H1 (cell line): ENCODE data around the gene SMC3. TPM values are rescaled to one million over a fixed set of nuclear protein-coding genes. Genes with fewer than 3 reads are reported as not detected.

ENCODE experiments used
- CTCF ChIA-PET: fragments of 300-600 bp; sonication (Branson Sonifier 250); formaldehyde crosslinking; loops from one replicate; lab custom pipeline; 2021; ENCODE audit not compliant: partially characterized antibody; lab: Charles Lee
- POLR2A ChIA-PET: fragments of 300-600 bp; sonication (Branson Sonifier 250); formaldehyde crosslinking; loops from one replicate; lab custom pipeline; 2021; ENCODE audit warnings: inconsistent platforms; ENCODE audit not compliant: partially characterized antibody; lab: Charles Lee
- DNase-seq, 2 experiments: peaks; one replicate each; pipeline versions ENCODE4 v3.0.0 to v3.0.0-alpha.2; 2010 to 2022; ENCODE audit warnings: low spot score in 2 of 2, low read depth in 1 of 2, mixed read lengths in 1 of 2
- FAIRE-seq: peaks from 2 replicates; lab custom pipeline; 2011; peaks lifted over from hg19 to GRCh38; lab: Jason Lieb, UNC
- H2AFZ ChIP-seq: 2 replicates; pipeline ENCODE4 v1.8.1; 2012; ENCODE audit warnings: low read length, inconsistent platforms
- H2AK5ac ChIP-seq: 2 replicates; pipeline ENCODE4 v1.6.1; 2013; ENCODE audit warnings: low read depth, low read length
- H2BK120ac ChIP-seq: replicated peaks from 2 replicates; pipeline ENCODE3; 2013; ENCODE audit warnings: low read depth, low read length, inconsistent platforms
- H2BK12ac ChIP-seq: 2 replicates; pipeline ENCODE4 v1.6.1; 2013; ENCODE audit warnings: low read depth, low read length
- H2BK15ac ChIP-seq: 2 replicates; pipeline ENCODE4 v1.6.1; 2013; ENCODE audit warnings: low read length
- H2BK20ac ChIP-seq: 2 replicates; pipeline ENCODE4 v1.6.1; 2013; ENCODE audit warnings: low read length
- H2BK5ac ChIP-seq: 2 replicates; pipeline ENCODE4 v1.6.1; 2013; ENCODE audit warnings: low read depth, low read length
- H3K14ac ChIP-seq: 2 replicates; pipeline ENCODE4 v1.6.1; 2013; ENCODE audit warnings: inconsistent platforms; ENCODE audit not compliant: insufficient read length
- H3K18ac ChIP-seq: 2 replicates; pipeline ENCODE4 v1.6.1; 2013; ENCODE audit warnings: low read length; ENCODE audit errors: extremely low read depth
- H3K23ac ChIP-seq: 2 replicates; pipeline ENCODE4 v1.6.1; 2013; ENCODE audit warnings: inconsistent platforms; ENCODE audit not compliant: insufficient read length
- H3K23me2 ChIP-seq: 2 replicates; pipeline ENCODE4 v1.6.1; 2013; ENCODE audit warnings: low read depth, low read length
- H3K27ac ChIP-seq: 2 replicates; pipeline ENCODE4 v1.6.1; 2011; ENCODE audit warnings: low read depth, low read length, inconsistent platforms
- H3K27me3 ChIP-seq, 4 experiments: replicated peaks in 1 of 4; 1 replicate in 1 of 4; 2 replicates in 3 of 4; pipeline versions ENCODE4 v1.6.1 to v1.8.1; 2011 to 2013; ENCODE audit warnings: low read length in 3 of 4, mild to moderate bottlenecking in 3 of 4, inconsistent platforms in 2 of 4, mixed read lengths in 2 of 4, moderate library complexity in 1 of 4; ENCODE audit not compliant: control insufficient read depth in 3 of 4, insufficient read depth in 3 of 4; ENCODE audit errors: extremely low read depth in 1 of 4
- H3K36me3 ChIP-seq, 4 experiments: 2 replicates each; pipeline versions ENCODE4 v1.6.1 to v1.8.1; 2011 to 2013; ENCODE audit warnings: mild to moderate bottlenecking in 4 of 4, low read length in 3 of 4, moderate library complexity in 2 of 4, control low read depth in 1 of 4, inconsistent platforms in 1 of 4; ENCODE audit not compliant: insufficient read depth in 4 of 4, control insufficient read depth in 2 of 4
- H3K4ac ChIP-seq: replicated peaks from 2 replicates; pipeline ENCODE3; 2013; ENCODE audit warnings: low read length, low read depth, mixed read lengths, inconsistent platforms; ENCODE audit not compliant: insufficient read length
- H3K4me1 ChIP-seq, 4 experiments: replicated peaks in 1 of 4; 1 replicate in 1 of 4; 2 replicates in 3 of 4; pipeline versions ENCODE4 v1.6.1 to v1.8.1; 2011 to 2013; ENCODE audit warnings: low read length in 3 of 4, inconsistent platforms in 2 of 4, mixed read lengths in 1 of 4; ENCODE audit not compliant: insufficient read depth in 4 of 4, control insufficient read depth in 3 of 4
- H3K4me2 ChIP-seq, 2 experiments: 2 replicates each; pipeline versions ENCODE4 v1.6.1 to v1.8.1; 2011 to 2013; ENCODE audit warnings: low read depth in 2 of 2, low read length in 2 of 2, control low read depth in 1 of 2, inconsistent platforms in 1 of 2, mild to moderate bottlenecking in 1 of 2; ENCODE audit not compliant: insufficient read depth in 1 of 2
- H3K4me3 ChIP-seq, 4 experiments: fragments of 200-600, 300-600 bp in 1 of 4; sonication (generic), shearing (Covaris generic), sonication (Bioruptor Twin) in 1 of 4; 2 replicates each; pipeline versions ENCODE4 v1.5.1 to v1.8.1; 2011 to 2016; ENCODE audit warnings: low read length in 4 of 4, low read depth in 3 of 4, control low read depth in 2 of 4, inconsistent platforms in 2 of 4, mild to moderate bottlenecking in 2 of 4, mixed read lengths in 1 of 4, moderate library complexity in 1 of 4; ENCODE audit not compliant: insufficient read depth in 2 of 4; ENCODE audit errors: extremely low read depth in 1 of 4
- H3K56ac ChIP-seq: replicated peaks from 2 replicates; pipeline ENCODE3; 2013; ENCODE audit warnings: low read depth, mild to moderate bottlenecking, mixed read lengths, low read length, inconsistent platforms; ENCODE audit not compliant: insufficient read length
- H3K79me1 ChIP-seq: 2 replicates; pipeline ENCODE4 v1.6.1; 2013; ENCODE audit warnings: low read depth, low read length, control low read depth
- H3K79me2 ChIP-seq, 2 experiments: 2 replicates each; pipeline versions ENCODE4 v1.6.1 to v1.8.1; 2012 to 2013; ENCODE audit warnings: low read length in 2 of 2, mild to moderate bottlenecking in 2 of 2, inconsistent platforms in 1 of 2; ENCODE audit not compliant: insufficient read depth in 2 of 2, control insufficient read depth in 1 of 2
- H3K9ac ChIP-seq, 4 experiments: replicated peaks in 1 of 4; 1 replicate in 1 of 4; 2 replicates in 3 of 4; pipeline versions ENCODE4 v1.6.1 to v1.8.1; 2011 to 2013; ENCODE audit warnings: low read depth in 3 of 4, low read length in 3 of 4, control low read depth in 2 of 4, mild to moderate bottlenecking in 2 of 4, moderate library complexity in 2 of 4, inconsistent platforms in 1 of 4; ENCODE audit errors: extremely low read depth in 1 of 4
- H3K9me3 ChIP-seq, 2 experiments: 2 replicates each; pipeline versions ENCODE4 v1.6.1 to v1.8.1; 2012 to 2013; ENCODE audit warnings: mild to moderate bottlenecking in 2 of 2, moderate library complexity in 2 of 2, control low read depth in 1 of 2, inconsistent platforms in 1 of 2, low read depth in 1 of 2, low read length in 1 of 2, mixed read lengths in 1 of 2; ENCODE audit not compliant: insufficient read depth in 2 of 2
- H4K20me1 ChIP-seq, 2 experiments: replicated peaks in 1 of 2; 2 replicates each; pipeline versions ENCODE3 to v1.8.1; 2011 to 2013; ENCODE audit warnings: inconsistent platforms in 2 of 2, low read length in 2 of 2, mild to moderate bottlenecking in 1 of 2; ENCODE audit not compliant: insufficient read depth in 2 of 2, control insufficient read depth in 1 of 2
- H4K5ac ChIP-seq: 2 replicates; pipeline ENCODE4 v1.6.1; 2013; ENCODE audit warnings: low read length, low read depth, mixed read lengths, inconsistent platforms; ENCODE audit not compliant: insufficient read length
- H4K8ac ChIP-seq: 2 replicates; pipeline ENCODE4 v1.8.0; 2013; ENCODE audit warnings: mild to moderate bottlenecking, moderate library complexity, low read length, inconsistent platforms; ENCODE audit not compliant: insufficient read depth; ENCODE audit errors: extremely low read depth
- H4K91ac ChIP-seq: replicated peaks from 2 replicates; pipeline ENCODE3; 2013; ENCODE audit warnings: low read length, mixed read lengths, inconsistent platforms; ENCODE audit not compliant: insufficient read length
- CREB1 ChIP-seq: IDR thresholded peaks from 2 replicates; pipeline ENCODE4 v1.6.1; 2012; ENCODE audit warnings: inconsistent platforms
- HDAC6 ChIP-seq: IDR thresholded peaks from one replicate; pipeline ENCODE4 v1.7.1; 2012; ENCODE audit warnings: low read depth, mild to moderate bottlenecking, inconsistent platforms, low read length, moderate library complexity
- JUND ChIP-seq: IDR thresholded peaks from 2 replicates; pipeline ENCODE4 v1.6.1; 2011; ENCODE audit warnings: mild to moderate bottlenecking, improper control_type of control experiment, low read length
- RAD21 ChIP-seq, 2 experiments: IDR thresholded peaks in 1 of 2; conservative IDR thresholded peaks in 1 of 2; 2 replicates each; pipeline ENCODE4 v1.6.1; 2011; ENCODE audit warnings: low read depth in 2 of 2, low read length in 2 of 2, improper control_type of control experiment in 1 of 2, inconsistent platforms in 1 of 2, mild to moderate bottlenecking in 1 of 2, moderate library complexity in 1 of 2
- TBP ChIP-seq: IDR thresholded peaks from 2 replicates; pipeline ENCODE4 v1.6.1; 2011; ENCODE audit warnings: low read depth, low read length, improper control_type of control experiment
- USF2 ChIP-seq: IDR thresholded peaks from 2 replicates; pipeline ENCODE4 v1.6.1; 2011; ENCODE audit warnings: low read length, improper control_type of control experiment
- polyA plus RNA-seq, 7 experiments: library from polyadenylated mRNA; depleted of rRNA in 3 of 7; stranded (reverse) in 5 of 7; unstranded in 2 of 7; fragments of >200 nt in 5 of 7; fragments of 200-250 nt in 2 of 7; gene quantifications; 1 replicate in 5 of 7; 2 replicates in 1 of 7; 4 replicates in 1 of 7; pipeline versions ENCODE4 v1.2.1 to v1.2.3, GENCODE V29; 2011 to 2013; ENCODE audit warnings: missing spikeins in 2 of 7, mixed read lengths in 2 of 7
- total RNA-seq: library from RNA; stranded (reverse); fragmentation: NEBNext Ultra II Directional; extraction: Animal tissue kit (Norgen Biotek cat#: 25700); gene quantifications from 2 replicates; pipeline ENCODE4 v1.2.1, GENCODE V29; 2021

SMC3 gene
- total and polyA plus RNA-seq, 2 of the 8 experiments (the other 6 are each of a cell fraction or from before 2014, with no cell fraction given) = 12.7 to 93.4 TPM

- H2BK15ac ChIP-seq = no peak overlapping the region
- no peak overlapping the region for H3K27ac ChIP-seq
- no peaks in the 10 kb centered on the region for H3K27me3 ChIP-seq
- peaks cover 0 to 6% (median 1%) of the 10 kb centered on the region in 4 experiments; a peak in 2 of 7 replicates for H3K4me1 ChIP-seq
- H3K14ac ChIP-seq = no peak overlapping the region
- no peak overlapping the region for H3K4me3 ChIP-seq
- H2BK5ac ChIP-seq = no peak overlapping the region
- ChIA-PET CTCF (no interaction called here), POLR2A (no interaction called here)
- H3K4ac ChIP-seq = no peak overlapping the region
- no peak overlapping the region for H2BK20ac ChIP-seq
- H4K8ac ChIP-seq = no peak overlapping the region
- no peak overlapping the region for H2BK120ac ChIP-seq
- no peak overlapping the region for H4K5ac ChIP-seq
- no peak overlapping the region for H3K56ac ChIP-seq
- no peaks in the 10 kb centered on the region for H3K79me1 ChIP-seq
- H3K79me2 ChIP-seq = no peaks in the 10 kb centered on the region
- no peak overlapping the region for H2BK12ac ChIP-seq
- no peak overlapping the region for H2AFZ ChIP-seq
- H4K91ac ChIP-seq = no peak overlapping the region
- DNase-seq = no peak
- H2AK5ac ChIP-seq = no peak overlapping the region
- H3K36me3 ChIP-seq = no peaks in the 10 kb centered on the region
- no peak overlapping the region for H3K9ac ChIP-seq
- H3K9me3 ChIP-seq = no peaks in the 10 kb centered on the region
- no peaks in the 10 kb centered on the region for H4K20me1 ChIP-seq
- no peak overlapping the region for H3K4me2 ChIP-seq
- H3K23ac ChIP-seq = no peak overlapping the region
- H3K18ac ChIP-seq = no peak overlapping the region
- no peak for FAIRE-seq
- H3K23me2 ChIP-seq = no peaks in the 10 kb centered on the region
- TF ChIP-seq HDAC6 (no peak), TBP (no peak), CREB1 (no peak), JUND (no peak), RAD21 (IDR thresholded peaks at IDR 0.05 in 1 of 2, conservative IDR thresholded peaks at IDR 0.05 in 1 of 2; ENCODE audit: low read depth in 2 of 2, low read length in 2 of 2) (no peak), USF2 (no peak)
Measured at GRCh38 chr10:110628161-110628560, 60.7 kb downstream of the SMC3 start.
